HEK293 (cell line): ENCODE measurements around the gene IL17D.

Experiments used
- CTCF ChIA-PET: fragments of 350-600 bp; formaldehyde crosslinking; extraction: SDS; loops from one replicate; lab custom pipeline; 2021; ENCODE audit warnings: antibody characterized with exemption; lab: Yijun Ruan, JAX
- POLR2A ChIA-PET: fragments of 300-600 bp; formaldehyde crosslinking; extraction: SDS; loops from one replicate; lab custom pipeline; 2020; ENCODE audit warnings: antibody characterized with exemption, inconsistent platforms; lab: Yijun Ruan, JAX
- H3K27ac ChIP-seq: fragments of 200-500 bp; sonication (Bioruptor generic); 2 replicates; pipeline ENCODE4 v1.5.1; 2014; ENCODE audit warnings: low read depth, low read length, control low read depth, inconsistent platforms; ENCODE audit errors: extremely low read depth
- H3K36me3 ChIP-seq, 2 experiments: fragments of 200-500 bp in 1 of 2; sonication (Bioruptor generic) in 1 of 2; 1 replicate in 1 of 2; 2 replicates in 1 of 2; pipeline ENCODE4 v1.5.1; 2014 to 2017; ENCODE audit warnings: inconsistent platforms in 2 of 2, low read length in 2 of 2; ENCODE audit not compliant: control insufficient read depth in 2 of 2, insufficient read depth in 1 of 2
- H3K4me1 ChIP-seq: fragments of 200-500 bp; sonication (Bioruptor generic); 2 replicates; pipeline ENCODE4 v1.5.1; 2014; ENCODE audit warnings: mild to moderate bottlenecking, low read length, inconsistent platforms; ENCODE audit not compliant: control insufficient read depth, insufficient read depth
- H3K4me3 ChIP-seq: 2 replicates; pipeline ENCODE4 v1.5.1; 2011; ENCODE audit warnings: low read depth, mild to moderate bottlenecking, control low read depth, low read length, moderate library complexity
- H3K9me3 ChIP-seq: fragments of 200-500 bp; sonication (Bioruptor generic); 2 replicates; pipeline ENCODE4 v1.5.1; 2014; ENCODE audit warnings: low read depth, low read length, inconsistent platforms; ENCODE audit not compliant: control insufficient read depth, insufficient read depth
- HOXC10 ChIP-seq: sonication (generic); formaldehyde crosslinking; IDR thresholded peaks from 2 replicates; pipeline ENCODE4 v1.8.1; 2023; ENCODE audit warnings: mild to moderate bottlenecking, missing genetic modification reagents
- KLF7 ChIP-seq: fragments of 450-650 bp; formaldehyde crosslinking; IDR thresholded peaks from 2 replicates; pipeline ENCODE4 v1.5.1; 2016; ENCODE audit warnings: missing biosample characterization, missing genetic modification characterization, borderline replicate concordance
- SCRT1 ChIP-seq: fragments of 450-650 bp; formaldehyde crosslinking; IDR thresholded peaks from 2 replicates; pipeline ENCODE4 v1.5.1; 2016; ENCODE audit warnings: missing biosample characterization, missing genetic modification characterization, borderline replicate concordance
- SETDB1 ChIP-seq: IDR thresholded peaks from one replicate; pipeline ENCODE4 v1.6.1; 2017; ENCODE audit warnings: mild to moderate bottlenecking, low read length, moderate library complexity, mixed read lengths; ENCODE audit not compliant: insufficient read length
- ZBTB8A ChIP-seq: fragments of 450-650 bp; formaldehyde crosslinking; IDR thresholded peaks from 2 replicates; pipeline ENCODE4 v1.5.1; 2016; ENCODE audit warnings: missing biosample characterization, missing genetic modification characterization
- ZEB2 ChIP-seq: fragments of 450-650 bp; formaldehyde crosslinking; IDR thresholded peaks from 2 replicates; pipeline ENCODE4 v1.5.1; 2016; ENCODE audit warnings: missing biosample characterization, missing genetic modification characterization
- ZFHX2 ChIP-seq: fragments of 450-650 bp; formaldehyde crosslinking; conservative IDR thresholded peaks from 2 replicates; pipeline ENCODE4 v1.5.1; 2016; ENCODE audit warnings: missing biosample characterization, missing genetic modification characterization
- ZNF133 ChIP-seq: fragments of 450-650 bp; formaldehyde crosslinking; IDR thresholded peaks from 2 replicates; pipeline ENCODE4 v1.5.1; 2016; ENCODE audit warnings: missing biosample characterization, missing genetic modification characterization
- ZNF146 ChIP-seq: fragments of 450-650 bp; formaldehyde crosslinking; IDR thresholded peaks from 2 replicates; pipeline ENCODE4 v1.5.1; 2016; ENCODE audit warnings: missing biosample characterization, missing genetic modification characterization
- ZNF266 ChIP-seq: fragments of 450-650 bp; formaldehyde crosslinking; IDR thresholded peaks from 2 replicates; pipeline ENCODE4 v1.5.1; 2016; ENCODE audit warnings: missing biosample characterization, missing genetic modification characterization, low read depth
- ZNF274 ChIP-seq, 2 experiments: fragments of 200-500 bp in 1 of 2; fragments of 450-650 bp in 1 of 2; sonication (Bioruptor generic) in 1 of 2; formaldehyde crosslinking in 1 of 2; IDR thresholded peaks; 2 replicates each; pipeline versions ENCODE4 v1.5.1 to v1.6.1; 2014 to 2016; ENCODE audit warnings: borderline replicate concordance in 1 of 2, inconsistent platforms in 1 of 2, low read length in 1 of 2, missing biosample characterization in 1 of 2, missing genetic modification characterization in 1 of 2
- ZNF416 ChIP-seq: fragments of 450-650 bp; formaldehyde crosslinking; IDR thresholded peaks from 2 replicates; pipeline ENCODE4 v1.5.1; 2016; ENCODE audit warnings: missing biosample characterization, missing genetic modification characterization
- ZNF561 ChIP-seq: fragments of 450-650 bp; IDR thresholded peaks from 2 replicates; pipeline ENCODE4 v1.5.1; 2018; ENCODE audit warnings: missing biosample characterization, missing genetic modification characterization, borderline replicate concordance
- ZNF629 ChIP-seq: fragments of 450-650 bp; formaldehyde crosslinking; IDR thresholded peaks from 2 replicates; pipeline ENCODE4 v1.5.1; 2017; ENCODE audit warnings: missing biosample characterization, missing genetic modification characterization
- ZNF747 ChIP-seq: fragments of 450-650 bp; formaldehyde crosslinking; IDR thresholded peaks from 2 replicates; pipeline ENCODE4 v1.5.1; 2016; ENCODE audit warnings: missing biosample characterization, missing genetic modification characterization
- ZSCAN30 ChIP-seq: fragments of 450-650 bp; IDR thresholded peaks from 2 replicates; pipeline ENCODE4 v1.5.1; 2018; ENCODE audit warnings: missing biosample characterization, mild to moderate bottlenecking, missing genetic modification characterization, moderate library complexity
- TF ChIP-seq, protein P1 (sequence below): fragments of 450-650 bp; formaldehyde crosslinking; IDR thresholded peaks from 2 replicates; pipeline ENCODE4 v1.5.1; 2016; ENCODE audit warnings: missing biosample characterization, missing genetic modification characterization, borderline replicate concordance
- TF ChIP-seq, protein P2 (sequence below): fragments of 450-650 bp; formaldehyde crosslinking; IDR thresholded peaks from 2 replicates; pipeline ENCODE4 v1.5.1; 2016; ENCODE audit warnings: missing biosample characterization, missing genetic modification characterization
- TF ChIP-seq, protein P3 (sequence below): fragments of 450-650 bp; formaldehyde crosslinking; IDR thresholded peaks from 2 replicates; pipeline ENCODE4 v1.5.1; 2016; ENCODE audit warnings: missing biosample characterization, missing genetic modification characterization
- TF ChIP-seq, protein P4 (sequence below): fragments of 450-650 bp; formaldehyde crosslinking; IDR thresholded peaks from 2 replicates; pipeline ENCODE4 v1.5.1; 2016; ENCODE audit warnings: missing biosample characterization, missing genetic modification characterization, low read depth
- TF ChIP-seq, protein P5 (sequence below): fragments of 450-650 bp; formaldehyde crosslinking; IDR thresholded peaks from 2 replicates; pipeline ENCODE4 v1.5.0; 2017; ENCODE audit warnings: missing biosample characterization, missing genetic modification characterization, borderline replicate concordance
- TF ChIP-seq, protein P6 (sequence below): fragments of 450-650 bp; IDR thresholded peaks from 2 replicates; pipeline ENCODE4 v1.5.1; 2018; ENCODE audit warnings: missing biosample characterization, mild to moderate bottlenecking, missing genetic modification characterization

Gene IL17D

DNA sequence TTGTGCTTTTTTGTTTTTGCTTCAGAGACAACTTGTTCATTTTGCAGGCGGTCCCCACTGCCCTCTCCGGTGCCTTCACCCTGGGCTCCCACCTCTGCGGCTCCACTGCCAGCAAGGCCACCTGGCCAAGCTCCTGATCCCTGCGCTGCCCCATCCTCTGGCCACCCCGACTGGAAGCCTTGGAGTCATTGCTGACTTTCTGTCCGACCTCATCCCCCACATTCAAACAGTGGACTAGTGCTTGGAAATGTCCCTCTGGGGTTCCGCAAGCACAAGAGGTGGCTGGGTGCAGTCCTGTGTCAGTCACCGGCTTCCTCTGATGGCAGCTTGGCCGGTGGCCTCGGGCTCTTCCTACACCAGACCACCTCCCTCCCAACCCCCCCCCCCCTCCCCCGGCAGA, 17.0 kb downstream of the IL17D start:
- H3K36me3 ChIP-seq = no peaks in the 10 kb centered on the region
- TF ChIP-seq KLF7 (no peak), SCRT1 (tag by site-specific recombination) (no peak)
- ChIA-PET CTCF (no interaction called here), POLR2A (no interaction called here)
- peaks cover 6% of the 10 kb centered on the region for H3K4me1 ChIP-seq
- no peaks in the 10 kb centered on the region for H3K9me3 ChIP-seq
- no peak overlapping the region for H3K4me3 ChIP-seq
- H3K27ac ChIP-seq = no peak overlapping the region

DNA sequence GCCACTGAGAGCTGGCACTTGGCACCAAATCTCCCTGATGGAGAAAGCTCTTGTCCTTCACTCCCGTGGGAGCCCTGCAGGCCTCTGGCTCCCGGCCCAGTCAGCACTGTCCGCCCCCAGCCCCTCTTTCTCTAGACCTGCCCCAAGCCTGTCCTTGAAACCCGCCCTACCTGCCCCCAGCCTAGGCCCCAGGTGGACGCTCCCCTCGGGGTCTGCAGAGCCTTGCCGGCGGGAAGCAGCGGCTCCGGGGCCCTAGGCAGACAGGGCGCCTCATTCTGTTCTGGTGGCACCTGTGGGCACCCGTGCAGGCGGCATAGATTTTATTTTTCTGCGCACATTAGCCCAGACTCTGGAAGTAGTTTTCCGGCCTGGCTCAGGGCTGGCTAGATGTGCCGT, 17.6 kb downstream of the IL17D start:
- CTCF ChIA-PET = no interaction called here
- no peak overlapping the region for H3K4me3 ChIP-seq

More for the DNA sequence above, 17.6 kb downstream of the IL17D start:
- no peaks in the 10 kb centered on the region for H3K9me3 ChIP-seq
- H3K4me1 ChIP-seq = peaks cover 6% of the 10 kb centered on the region
- TF ChIP-seq, protein P1, sequence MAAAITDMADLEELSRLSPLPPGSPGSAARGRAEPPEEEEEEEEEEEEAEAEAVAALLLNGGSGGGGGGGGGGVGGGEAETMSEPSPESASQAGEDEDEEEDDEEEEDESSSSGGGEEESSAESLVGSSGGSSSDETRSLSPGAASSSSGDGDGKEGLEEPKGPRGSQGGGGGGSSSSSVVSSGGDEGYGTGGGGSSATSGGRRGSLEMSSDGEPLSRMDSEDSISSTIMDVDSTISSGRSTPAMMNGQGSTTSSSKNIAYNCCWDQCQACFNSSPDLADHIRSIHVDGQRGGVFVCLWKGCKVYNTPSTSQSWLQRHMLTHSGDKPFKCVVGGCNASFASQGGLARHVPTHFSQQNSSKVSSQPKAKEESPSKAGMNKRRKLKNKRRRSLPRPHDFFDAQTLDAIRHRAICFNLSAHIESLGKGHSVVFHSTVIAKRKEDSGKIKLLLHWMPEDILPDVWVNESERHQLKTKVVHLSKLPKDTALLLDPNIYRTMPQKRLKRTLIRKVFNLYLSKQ (tag by site-specific recombination) = no peak
- TF ChIP-seq HOXC10 (CRISPR knock-in tag) (no peak), ZNF747 (tag by site-specific recombination) (no peak), ZNF416 (tag by site-specific recombination) (no peak), ZNF274 (IDR thresholded peaks at IDR 0.05; ENCODE audit: low read length) (no peak), ZNF274 (tag by site-specific recombination; IDR thresholded peaks at IDR 0.05; ENCODE audit: borderline replicate concordance) (no peak), ZEB2 (no peak), ZNF146 (no peak), ZNF629 (tag by site-specific recombination) (no peak), ZNF133 (tag by site-specific recombination) (no peak), SETDB1 (no peak), ZFHX2 (no peak), ZSCAN30 (tag by site-specific recombination) (no peak), ZBTB8A (tag by site-specific recombination) (no peak), ZNF266 (tag by site-specific recombination) (no peak), ZNF561 (tag by site-specific recombination) (no peak)
- TF ChIP-seq, protein P2, sequence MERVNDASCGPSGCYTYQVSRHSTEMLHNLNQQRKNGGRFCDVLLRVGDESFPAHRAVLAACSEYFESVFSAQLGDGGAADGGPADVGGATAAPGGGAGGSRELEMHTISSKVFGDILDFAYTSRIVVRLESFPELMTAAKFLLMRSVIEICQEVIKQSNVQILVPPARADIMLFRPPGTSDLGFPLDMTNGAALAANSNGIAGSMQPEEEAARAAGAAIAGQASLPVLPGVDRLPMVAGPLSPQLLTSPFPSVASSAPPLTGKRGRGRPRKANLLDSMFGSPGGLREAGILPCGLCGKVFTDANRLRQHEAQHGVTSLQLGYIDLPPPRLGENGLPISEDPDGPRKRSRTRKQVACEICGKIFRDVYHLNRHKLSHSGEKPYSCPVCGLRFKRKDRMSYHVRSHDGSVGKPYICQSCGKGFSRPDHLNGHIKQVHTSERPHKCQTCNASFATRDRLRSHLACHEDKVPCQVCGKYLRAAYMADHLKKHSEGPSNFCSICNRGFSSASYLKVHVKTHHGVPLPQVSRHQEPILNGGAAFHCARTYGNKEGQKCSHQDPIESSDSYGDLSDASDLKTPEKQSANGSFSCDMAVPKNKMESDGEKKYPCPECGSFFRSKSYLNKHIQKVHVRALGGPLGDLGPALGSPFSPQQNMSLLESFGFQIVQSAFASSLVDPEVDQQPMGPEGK (tag by site-specific recombination) = no peak
- TF ChIP-seq, protein P3, sequence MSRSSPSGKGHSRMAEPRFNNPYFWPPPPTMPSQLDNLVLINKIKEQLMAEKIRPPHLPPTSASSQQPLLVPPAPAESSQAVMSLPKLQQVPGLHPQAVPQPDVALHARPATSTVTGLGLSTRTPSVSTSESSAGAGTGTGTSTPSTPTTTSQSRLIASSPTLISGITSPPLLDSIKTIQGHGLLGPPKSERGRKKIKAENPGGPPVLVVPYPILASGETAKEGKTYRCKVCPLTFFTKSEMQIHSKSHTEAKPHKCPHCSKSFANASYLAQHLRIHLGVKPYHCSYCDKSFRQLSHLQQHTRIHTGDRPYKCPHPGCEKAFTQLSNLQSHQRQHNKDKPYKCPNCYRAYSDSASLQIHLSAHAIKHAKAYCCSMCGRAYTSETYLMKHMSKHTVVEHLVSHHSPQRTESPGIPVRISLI = no peak
- TF ChIP-seq, protein P4, sequence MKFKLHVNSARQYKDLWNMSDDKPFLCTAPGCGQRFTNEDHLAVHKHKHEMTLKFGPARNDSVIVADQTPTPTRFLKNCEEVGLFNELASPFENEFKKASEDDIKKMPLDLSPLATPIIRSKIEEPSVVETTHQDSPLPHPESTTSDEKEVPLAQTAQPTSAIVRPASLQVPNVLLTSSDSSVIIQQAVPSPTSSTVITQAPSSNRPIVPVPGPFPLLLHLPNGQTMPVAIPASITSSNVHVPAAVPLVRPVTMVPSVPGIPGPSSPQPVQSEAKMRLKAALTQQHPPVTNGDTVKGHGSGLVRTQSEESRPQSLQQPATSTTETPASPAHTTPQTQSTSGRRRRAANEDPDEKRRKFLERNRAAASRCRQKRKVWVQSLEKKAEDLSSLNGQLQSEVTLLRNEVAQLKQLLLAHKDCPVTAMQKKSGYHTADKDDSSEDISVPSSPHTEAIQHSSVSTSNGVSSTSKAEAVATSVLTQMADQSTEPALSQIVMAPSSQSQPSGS (tag by site-specific recombination) = no peak
- TF ChIP-seq, protein P5, sequence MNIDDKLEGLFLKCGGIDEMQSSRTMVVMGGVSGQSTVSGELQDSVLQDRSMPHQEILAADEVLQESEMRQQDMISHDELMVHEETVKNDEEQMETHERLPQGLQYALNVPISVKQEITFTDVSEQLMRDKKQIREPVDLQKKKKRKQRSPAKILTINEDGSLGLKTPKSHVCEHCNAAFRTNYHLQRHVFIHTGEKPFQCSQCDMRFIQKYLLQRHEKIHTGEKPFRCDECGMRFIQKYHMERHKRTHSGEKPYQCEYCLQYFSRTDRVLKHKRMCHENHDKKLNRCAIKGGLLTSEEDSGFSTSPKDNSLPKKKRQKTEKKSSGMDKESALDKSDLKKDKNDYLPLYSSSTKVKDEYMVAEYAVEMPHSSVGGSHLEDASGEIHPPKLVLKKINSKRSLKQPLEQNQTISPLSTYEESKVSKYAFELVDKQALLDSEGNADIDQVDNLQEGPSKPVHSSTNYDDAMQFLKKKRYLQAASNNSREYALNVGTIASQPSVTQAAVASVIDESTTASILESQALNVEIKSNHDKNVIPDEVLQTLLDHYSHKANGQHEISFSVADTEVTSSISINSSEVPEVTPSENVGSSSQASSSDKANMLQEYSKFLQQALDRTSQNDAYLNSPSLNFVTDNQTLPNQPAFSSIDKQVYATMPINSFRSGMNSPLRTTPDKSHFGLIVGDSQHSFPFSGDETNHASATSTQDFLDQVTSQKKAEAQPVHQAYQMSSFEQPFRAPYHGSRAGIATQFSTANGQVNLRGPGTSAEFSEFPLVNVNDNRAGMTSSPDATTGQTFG = no peak
- TF ChIP-seq, protein P6, sequence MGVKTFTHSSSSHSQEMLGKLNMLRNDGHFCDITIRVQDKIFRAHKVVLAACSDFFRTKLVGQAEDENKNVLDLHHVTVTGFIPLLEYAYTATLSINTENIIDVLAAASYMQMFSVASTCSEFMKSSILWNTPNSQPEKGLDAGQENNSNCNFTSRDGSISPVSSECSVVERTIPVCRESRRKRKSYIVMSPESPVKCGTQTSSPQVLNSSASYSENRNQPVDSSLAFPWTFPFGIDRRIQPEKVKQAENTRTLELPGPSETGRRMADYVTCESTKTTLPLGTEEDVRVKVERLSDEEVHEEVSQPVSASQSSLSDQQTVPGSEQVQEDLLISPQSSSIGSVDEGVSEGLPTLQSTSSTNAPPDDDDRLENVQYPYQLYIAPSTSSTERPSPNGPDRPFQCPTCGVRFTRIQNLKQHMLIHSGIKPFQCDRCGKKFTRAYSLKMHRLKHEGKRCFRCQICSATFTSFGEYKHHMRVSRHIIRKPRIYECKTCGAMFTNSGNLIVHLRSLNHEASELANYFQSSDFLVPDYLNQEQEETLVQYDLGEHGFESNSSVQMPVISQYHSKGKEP (tag by site-specific recombination) = no peak
- H3K27ac ChIP-seq = no peak overlapping the region
- H3K36me3 ChIP-seq = no peaks in the 10 kb centered on the region
- POLR2A ChIA-PET = no interaction called here
